Gastrocnemius medialis (tissue), 4 donors: ENCODE measurements around the gene CAMTA1.

Experiments
- POLR2A ChIP-seq, 2 donors: fragments of 450-650 bp; IDR thresholded peaks; one replicate each; pipeline ENCODE4 v1.6.1; 2017; ENCODE audit warnings: antibody characterized with exemption in 2 of 2, mild to moderate bottlenecking in 2 of 2, moderate library complexity in 2 of 2
- TF ChIP-seq, protein P1 (sequence below), 5 experiments: fragments of 450-650 bp in 3 of 5; fragments of 200-600 bp in 2 of 5; sonication (generic) in 2 of 5; IDR thresholded peaks in 4 of 5; conservative IDR thresholded peaks in 1 of 5; 1 replicate in 4 of 5; 2 replicates in 1 of 5; pipeline ENCODE4 v1.5.1; 2016 to 2019; ENCODE audit warnings: antibody characterized with exemption in 5 of 5, mild to moderate bottlenecking in 3 of 5, moderate library complexity in 3 of 5

DNA sequence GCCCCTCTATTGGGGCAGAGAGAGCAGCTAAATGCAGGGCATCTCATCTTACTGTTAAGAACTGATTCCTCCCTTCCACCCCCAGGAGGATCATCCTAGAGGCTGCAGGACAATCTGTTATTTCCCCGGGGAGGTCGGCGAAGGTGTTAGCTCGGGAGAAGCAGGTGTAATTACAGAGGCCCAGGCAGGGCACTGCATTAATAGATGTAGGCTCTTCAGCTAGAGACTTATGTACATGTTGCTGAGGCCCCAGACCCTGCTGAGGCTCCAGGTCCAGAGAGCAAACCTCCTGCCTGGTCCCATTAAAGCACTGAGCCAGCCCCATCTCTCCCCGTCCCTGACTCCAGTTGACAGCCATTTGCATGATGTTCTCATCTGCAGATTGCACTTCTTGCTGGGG is 665.6 kb downstream of the CAMTA1 start:
- TF ChIP-seq, protein P1, sequence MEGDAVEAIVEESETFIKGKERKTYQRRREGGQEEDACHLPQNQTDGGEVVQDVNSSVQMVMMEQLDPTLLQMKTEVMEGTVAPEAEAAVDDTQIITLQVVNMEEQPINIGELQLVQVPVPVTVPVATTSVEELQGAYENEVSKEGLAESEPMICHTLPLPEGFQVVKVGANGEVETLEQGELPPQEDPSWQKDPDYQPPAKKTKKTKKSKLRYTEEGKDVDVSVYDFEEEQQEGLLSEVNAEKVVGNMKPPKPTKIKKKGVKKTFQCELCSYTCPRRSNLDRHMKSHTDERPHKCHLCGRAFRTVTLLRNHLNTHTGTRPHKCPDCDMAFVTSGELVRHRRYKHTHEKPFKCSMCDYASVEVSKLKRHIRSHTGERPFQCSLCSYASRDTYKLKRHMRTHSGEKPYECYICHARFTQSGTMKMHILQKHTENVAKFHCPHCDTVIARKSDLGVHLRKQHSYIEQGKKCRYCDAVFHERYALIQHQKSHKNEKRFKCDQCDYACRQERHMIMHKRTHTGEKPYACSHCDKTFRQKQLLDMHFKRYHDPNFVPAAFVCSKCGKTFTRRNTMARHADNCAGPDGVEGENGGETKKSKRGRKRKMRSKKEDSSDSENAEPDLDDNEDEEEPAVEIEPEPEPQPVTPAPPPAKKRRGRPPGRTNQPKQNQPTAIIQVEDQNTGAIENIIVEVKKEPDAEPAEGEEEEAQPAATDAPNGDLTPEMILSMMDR (IDR thresholded peaks at IDR 0.05 in 4 of 5, conservative IDR thresholded peaks at IDR 0.05 in 1 of 5) = no peak
- TF ChIP-seq POLR2A (IDR thresholded peaks at IDR 0.05) = no peak
